ENCODE data around the gene SRGN. TPM values are rescaled to one million over a fixed set of nuclear protein-coding genes. Genes with fewer than 3 reads are reported as not detected.

SRGN gene
- polyA plus RNA-seq, 1 donor from 2014 or later = not detected

DNA sequence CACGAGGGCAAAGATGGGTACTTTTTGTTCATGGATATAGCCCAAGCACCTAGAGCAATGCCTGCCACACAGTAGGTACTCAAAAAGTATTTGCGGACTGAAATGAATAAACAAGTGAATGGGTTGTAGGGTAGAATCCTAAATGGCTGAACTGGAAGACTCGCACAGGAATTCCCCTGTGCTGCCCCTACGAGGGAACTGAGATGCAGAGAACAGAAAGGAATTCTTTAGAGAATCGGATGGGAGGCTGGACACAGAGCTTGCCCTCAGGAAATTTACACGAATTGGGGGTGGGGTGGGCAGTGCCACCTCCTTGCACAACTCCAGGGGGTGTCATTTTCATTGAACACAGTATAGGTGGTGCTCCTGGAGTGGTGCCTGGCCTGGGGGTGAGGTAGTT lies 35.2 kb upstream of the SRGN start:
- H3K79me2 ChIP-seq (replicated peaks; ENCODE audit: insufficient read depth, low read length) = no peaks in the 10 kb centered on the region
- no peak overlapping the region for H3K27ac ChIP-seq (ENCODE audit: low read length)
- no peak overlapping the region for H3K9ac ChIP-seq (ENCODE audit: low read length)
- H2AFZ ChIP-seq (ENCODE audit: low read depth, low read length) = no peak overlapping the region
- H3K27me3 ChIP-seq (ENCODE audit: insufficient read depth, low read depth, low read length) = no peaks in the 10 kb centered on the region
- H4K20me1 ChIP-seq (ENCODE audit: insufficient read depth) = no peaks in the 10 kb centered on the region
- no peaks in the 10 kb centered on the region for H3F3A ChIP-seq (ENCODE audit: insufficient read depth, low read length, poor library complexity, severe bottlenecking)
- no peak overlapping the region for H3K4me3 ChIP-seq (ENCODE audit: low read length)
- H3K9me2 ChIP-seq (ENCODE audit: insufficient read depth, low read length) = no peaks in the 10 kb centered on the region
- H3K36me3 ChIP-seq (ENCODE audit: insufficient read depth, low read length) = no peaks in the 10 kb centered on the region
- no peaks in the 10 kb centered on the region for H3K9me3 ChIP-seq (ENCODE audit: low read length)
- no peak for TF ChIP-seq POLR2AphosphoS5 (IDR thresholded peaks at IDR 0.05)
- TF ChIP-seq RAD21 (conservative IDR thresholded peaks at IDR 0.05) = no peak
- TF ChIP-seq TAF1 (IDR thresholded peaks at IDR 0.05; ENCODE audit: low read depth) = no peak
- no peak for TF ChIP-seq MXI1 (conservative IDR thresholded peaks at IDR 0.05; ENCODE audit: poor library complexity, severe bottlenecking)
- TF ChIP-seq SMC3 (conservative IDR thresholded peaks at IDR 0.05; ENCODE audit: poor library complexity) = no peak
- TF ChIP-seq, protein P1, sequence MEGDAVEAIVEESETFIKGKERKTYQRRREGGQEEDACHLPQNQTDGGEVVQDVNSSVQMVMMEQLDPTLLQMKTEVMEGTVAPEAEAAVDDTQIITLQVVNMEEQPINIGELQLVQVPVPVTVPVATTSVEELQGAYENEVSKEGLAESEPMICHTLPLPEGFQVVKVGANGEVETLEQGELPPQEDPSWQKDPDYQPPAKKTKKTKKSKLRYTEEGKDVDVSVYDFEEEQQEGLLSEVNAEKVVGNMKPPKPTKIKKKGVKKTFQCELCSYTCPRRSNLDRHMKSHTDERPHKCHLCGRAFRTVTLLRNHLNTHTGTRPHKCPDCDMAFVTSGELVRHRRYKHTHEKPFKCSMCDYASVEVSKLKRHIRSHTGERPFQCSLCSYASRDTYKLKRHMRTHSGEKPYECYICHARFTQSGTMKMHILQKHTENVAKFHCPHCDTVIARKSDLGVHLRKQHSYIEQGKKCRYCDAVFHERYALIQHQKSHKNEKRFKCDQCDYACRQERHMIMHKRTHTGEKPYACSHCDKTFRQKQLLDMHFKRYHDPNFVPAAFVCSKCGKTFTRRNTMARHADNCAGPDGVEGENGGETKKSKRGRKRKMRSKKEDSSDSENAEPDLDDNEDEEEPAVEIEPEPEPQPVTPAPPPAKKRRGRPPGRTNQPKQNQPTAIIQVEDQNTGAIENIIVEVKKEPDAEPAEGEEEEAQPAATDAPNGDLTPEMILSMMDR (IDR thresholded peaks at IDR 0.05; ENCODE audit: poor library complexity, severe bottlenecking) = no peak
- TF ChIP-seq REST (IDR thresholded peaks at IDR 0.05; ENCODE audit: borderline replicate concordance) = no peak
- H3K4me2 ChIP-seq (ENCODE audit: low read length) = no peak overlapping the region

DNA sequence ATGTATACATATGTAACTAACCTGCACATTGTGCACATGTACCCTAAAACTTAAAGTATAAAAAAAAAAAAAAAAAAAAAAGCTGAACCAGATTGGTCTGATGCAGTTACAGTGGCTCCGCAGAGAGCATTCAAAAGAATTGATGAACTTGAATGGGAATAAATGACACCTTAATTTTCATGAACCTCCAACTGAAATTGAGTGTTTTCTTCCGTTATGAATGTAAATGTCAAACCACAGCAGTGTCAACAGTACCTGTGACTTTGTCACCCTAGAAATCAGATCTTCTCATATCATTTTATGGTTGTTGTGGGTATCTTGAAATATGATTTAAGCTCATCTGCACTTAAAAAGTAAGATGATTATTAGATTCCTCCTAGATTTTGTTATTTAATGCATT lies 32.7 kb upstream of the SRGN start:
- TF ChIP-seq, protein P1 (IDR thresholded peaks at IDR 0.05; ENCODE audit: poor library complexity, severe bottlenecking) = no peak
- no peak for TF ChIP-seq RAD21 (conservative IDR thresholded peaks at IDR 0.05)
- TF ChIP-seq POLR2AphosphoS5 (IDR thresholded peaks at IDR 0.05) = no peak
- no peak for TF ChIP-seq SMC3 (conservative IDR thresholded peaks at IDR 0.05; ENCODE audit: poor library complexity)
- TF ChIP-seq EZH2 (IDR thresholded peaks at IDR 0.05; ENCODE audit: borderline replicate concordance, insufficient read depth, low read length, poor library complexity, severe bottlenecking) = no peak
- no peak for TF ChIP-seq TAF1 (IDR thresholded peaks at IDR 0.05; ENCODE audit: low read depth)
- TF ChIP-seq MXI1 (conservative IDR thresholded peaks at IDR 0.05; ENCODE audit: poor library complexity, severe bottlenecking) = no peak
- TF ChIP-seq REST (IDR thresholded peaks at IDR 0.05; ENCODE audit: borderline replicate concordance) = no peak
- no peak for TF ChIP-seq EP300 (conservative IDR thresholded peaks at IDR 0.05; ENCODE audit: poor library complexity, severe bottlenecking)

More for the DNA sequence above, 32.7 kb upstream of the SRGN start:
- Histone ChIP-seq H3K27ac (ENCODE audit: low read length) (no peak overlapping the region), H3K4me2 (ENCODE audit: low read length) (no peak overlapping the region), H3K9ac (ENCODE audit: low read length) (no peak overlapping the region), H3K36me3 (ENCODE audit: insufficient read depth, low read length) (no peaks in the 10 kb centered on the region), H3K9me2 (ENCODE audit: insufficient read depth, low read length) (no peaks in the 10 kb centered on the region), H3K79me2 (replicated peaks; ENCODE audit: insufficient read depth, low read length) (no peaks in the 10 kb centered on the region), H3K9me3 (ENCODE audit: low read length) (no peaks in the 10 kb centered on the region), H3K4me3 (ENCODE audit: low read length) (no peak overlapping the region), H4K20me1 (ENCODE audit: insufficient read depth) (no peaks in the 10 kb centered on the region), H3F3A (ENCODE audit: insufficient read depth, low read length, poor library complexity, severe bottlenecking) (no peaks in the 10 kb centered on the region), H3K27me3 (ENCODE audit: insufficient read depth, low read depth, low read length) (no peaks in the 10 kb centered on the region), H2AFZ (ENCODE audit: low read depth, low read length) (no peak overlapping the region)

Data from neural cell (in vitro differentiated cells).